CD4-positive, CD25-positive, alpha-beta regulatory T cell (primary cell): ENCODE measurements around the gene ERP27. TPM values are rescaled to one million over a fixed set of nuclear protein-coding genes. Genes with fewer than 3 reads are reported as not detected.
A peak's percentile ranks its signal among the peaks of the same experiment; 100 is the strongest.

Experiments used
- ATAC-seq, 2 donors: fragments of 150-1000 bp; cut with Tn5 transposase; one replicate each; pipeline ENCODE4 v1.10.0; 2021; ENCODE audit warnings: low read depth in 2 of 2, moderate number of reproducible peaks in 2 of 2, moderate library complexity in 1 of 2
- DNase-seq, 3 donors: peaks; one replicate each; pipeline versions ENCODE4 v3.0.0 to v3.0.0-alpha.2; 2012 to 2022; ENCODE audit warnings: mixed read lengths in 1 of 3
- H3K27ac ChIP-seq: one replicate; pipeline ENCODE4 v1.7.0; 2013; ENCODE audit warnings: mild to moderate bottlenecking, low read length; ENCODE audit not compliant: insufficient read depth, poor library complexity, severe bottlenecking
- H3K27me3 ChIP-seq: one replicate; pipeline ENCODE4 v1.7.0; 2013; ENCODE audit warnings: low read length; ENCODE audit not compliant: control insufficient read depth, insufficient read depth
- H3K36me3 ChIP-seq: one replicate; pipeline ENCODE4 v1.7.0; 2013; ENCODE audit warnings: mild to moderate bottlenecking, low read length, moderate library complexity; ENCODE audit not compliant: control insufficient read depth, insufficient read depth
- H3K4me1 ChIP-seq: 2 replicates; pipeline ENCODE4 v1.7.0; 2013; ENCODE audit warnings: mild to moderate bottlenecking, low read length; ENCODE audit not compliant: insufficient read depth, control insufficient read depth, poor library complexity, severe bottlenecking
- H3K4me3 ChIP-seq: one replicate; pipeline ENCODE4 v1.7.0; 2013; ENCODE audit warnings: low read depth, mild to moderate bottlenecking, low read length, moderate library complexity
- H3K9me3 ChIP-seq, 2 experiments: 1 replicate in 1 of 2; 2 replicates in 1 of 2; pipeline ENCODE4 v1.7.0; 2013; ENCODE audit warnings: low read length in 2 of 2, mild to moderate bottlenecking in 1 of 2, moderate library complexity in 1 of 2; ENCODE audit not compliant: control insufficient read depth in 2 of 2
- H3K27ac Mint-ChIP-seq, 3 donors: one replicate each; pipeline ENCODE4 v1.8.0; 2020 to 2022; ENCODE audit warnings: mild to moderate bottlenecking in 3 of 3, mixed read lengths in 3 of 3, moderate library complexity in 2 of 3
- H3K27me3 Mint-ChIP-seq: one replicate; pipeline ENCODE4 v1.8.0; 2022; ENCODE audit warnings: mild to moderate bottlenecking, mixed read lengths
- H3K36me3 Mint-ChIP-seq: one replicate; pipeline ENCODE4 v1.8.0; 2020; ENCODE audit warnings: mixed read lengths
- H3K4me1 Mint-ChIP-seq, 4 donors: one replicate each; pipeline ENCODE4 v1.8.0; 2020 to 2022; ENCODE audit warnings: mixed read lengths in 4 of 4, mild to moderate bottlenecking in 1 of 4
- H3K4me3 Mint-ChIP-seq, 4 donors: one replicate each; pipeline ENCODE4 v1.8.0; 2020 to 2022; ENCODE audit warnings: mild to moderate bottlenecking in 4 of 4, mixed read lengths in 4 of 4, moderate library complexity in 3 of 4
- H3K9me3 Mint-ChIP-seq, 7 donors: one replicate each; pipeline ENCODE4 v1.8.0; 2020 to 2022; ENCODE audit warnings: mixed read lengths in 7 of 7, mild to moderate bottlenecking in 3 of 7, moderate library complexity in 2 of 7
- polyA plus RNA-seq, 4 donors: library from polyadenylated mRNA; unstranded; fragments of 300-500 nt; fragmentation: Illumina TruSeq; gene quantifications; one replicate each; pipeline ENCODE4 v1.2.3, GENCODE V29; 2021
- total RNA-seq: library from RNA; stranded (reverse); gene quantifications from one replicate; pipeline ENCODE4 v1.2.3, GENCODE V29; 2022

The ERP27 gene
- total and polyA plus RNA-seq, 5 donors from 2014 or later = 5.3 to 25.4 (median 6.3) TPM

GRCh38 chr12:14923944-14924343 lies 14.4 kb downstream of the ERP27 start:
- ATAC-seq (no peak), DNase-seq (no peak)
- no peaks in the 10 kb centered on the region for H3K9me3 Mint-ChIP-seq
- H3K36me3 Mint-ChIP-seq = peaks cover 43% of the 10 kb centered on the region
- H3K27me3 Mint-ChIP-seq = no peaks in the 10 kb centered on the region
- Histone ChIP-seq H3K9me3 (no peaks in the 10 kb centered on the region), H3K4me1 (peaks cover 14% of the 10 kb centered on the region), H3K4me3 (no peak overlapping the region), H3K27ac (no peak overlapping the region), H3K27me3 (no peaks in the 10 kb centered on the region), H3K36me3 (peaks cover 43% of the 10 kb centered on the region)
- peaks cover 22 to 32% (median 27%) of the 10 kb centered on the region in 4 donors for H3K4me1 Mint-ChIP-seq
- no peak overlapping the region for H3K4me3 Mint-ChIP-seq
- H3K27ac Mint-ChIP-seq = peak overlapping the region in 1 of 3 donors; percentile 4

GRCh38 chr12:14921218-14921617 lies 17.1 kb downstream of the ERP27 start:
- peaks cover 51% of the 10 kb centered on the region for H3K36me3 ChIP-seq

GRCh38 chr12:14920475-14921126 lies 17.7 kb downstream of the ERP27 start:
- H3K4me3 ChIP-seq = peak overlapping the region; percentile 39
- no peaks in the 10 kb centered on the region for H3K9me3 ChIP-seq
- peak; percentile 81 to 90 for ATAC-seq
- peak overlapping the region; percentile 15 for H3K27ac ChIP-seq
- peak overlapping the region; percentile 59 to 95 (median 63) for H3K27ac Mint-ChIP-seq
- peaks cover 55% of the 10 kb centered on the region for H3K36me3 ChIP-seq
- peaks cover 6 to 30% (median 23%) of the 10 kb centered on the region in 4 donors for H3K4me1 Mint-ChIP-seq
- no peaks in the 10 kb centered on the region for H3K9me3 Mint-ChIP-seq
- peaks cover 55% of the 10 kb centered on the region for H3K36me3 Mint-ChIP-seq
- peaks cover 14% of the 10 kb centered on the region for H3K4me1 ChIP-seq
- DNase-seq = peak in 2 of 3 donors; percentile 28 to 45
- H3K27me3 ChIP-seq = no peaks in the 10 kb centered on the region
- H3K27me3 Mint-ChIP-seq = no peaks in the 10 kb centered on the region
- H3K4me3 Mint-ChIP-seq = peak overlapping the region in 2 of 4 donors; percentile 6 to 29

More at GRCh38 chr12:14921218-14921617, 17.1 kb downstream of the ERP27 start:
- Mint-ChIP-seq H3K9me3 (no peaks in the 10 kb centered on the region), H3K27me3 (no peaks in the 10 kb centered on the region), H3K4me3 (peak overlapping the region in 2 of 4 donors; percentile 6 to 29), H3K4me1 (peaks cover 6 to 30% (median 24%) of the 10 kb centered on the region in 4 donors), H3K27ac (peak overlapping the region; percentile 59 to 95 (median 63)), H3K36me3 (peaks cover 49% of the 10 kb centered on the region)
- H3K27ac ChIP-seq = peak overlapping the region; percentile 15
- H3K4me3 ChIP-seq = peak overlapping the region; percentile 39
- H3K4me1 ChIP-seq = peaks cover 14% of the 10 kb centered on the region
- no peaks in the 10 kb centered on the region for H3K27me3 ChIP-seq
- no peak for ATAC-seq
- no peak for DNase-seq
- H3K9me3 ChIP-seq = no peaks in the 10 kb centered on the region

GRCh38 chr12:14919455-14919854 lies 18.9 kb downstream of the ERP27 start:
- H3K27ac ChIP-seq = no peak overlapping the region
- peaks cover 14% of the 10 kb centered on the region for H3K4me1 ChIP-seq
- H3K27me3 Mint-ChIP-seq = no peaks in the 10 kb centered on the region
- ATAC-seq = no peak
- no peak overlapping the region for H3K4me3 ChIP-seq
- peak overlapping the region in 1 of 4 donors; percentile 9 for H3K4me3 Mint-ChIP-seq
- H3K27me3 ChIP-seq = no peaks in the 10 kb centered on the region
- peak overlapping the region; percentile 17 to 59 (median 58) for H3K27ac Mint-ChIP-seq
- DNase-seq = no peak
- no peaks in the 10 kb centered on the region for H3K9me3 Mint-ChIP-seq
- no peaks in the 10 kb centered on the region for H3K9me3 ChIP-seq
- peaks cover 6 to 30% (median 25%) of the 10 kb centered on the region in 4 donors for H3K4me1 Mint-ChIP-seq
- H3K36me3 Mint-ChIP-seq = peaks cover 65% of the 10 kb centered on the region
- H3K36me3 ChIP-seq = peaks cover 62% of the 10 kb centered on the region

- Histone ChIP-seq H3K27ac (no peak overlapping the region), H3K4me3 (no peak overlapping the region), H3K27me3 (no peaks in the 10 kb centered on the region), H3K4me1 (peaks cover 6% of the 10 kb centered on the region), H3K9me3 (no peaks in the 10 kb centered on the region), H3K36me3 (peaks cover 76% of the 10 kb centered on the region)
- no peak overlapping the region for H3K4me3 Mint-ChIP-seq
- no peaks in the 10 kb centered on the region for H3K9me3 Mint-ChIP-seq
- H3K27ac Mint-ChIP-seq = peak overlapping the region in 1 of 3 donors; percentile 54
- no peaks in the 10 kb centered on the region for H3K27me3 Mint-ChIP-seq
- H3K4me1 Mint-ChIP-seq = peaks cover 5 to 22% (median 18%) of the 10 kb centered on the region in 4 donors
- H3K36me3 Mint-ChIP-seq = peaks cover 78% of the 10 kb centered on the region
- no peak for DNase-seq
- ATAC-seq = no peak
These were observed 22.6 kb downstream of the ERP27 start for GRCh38 chr12:14915736-14916135.

GRCh38 chr12:14913381-14913781 lies 25.0 kb downstream of the ERP27 start:
- no peak for ATAC-seq
- Histone ChIP-seq H3K9me3 (no peaks in the 10 kb centered on the region), H3K27me3 (no peaks in the 10 kb centered on the region), H3K36me3 (peaks cover 63% of the 10 kb centered on the region), H3K4me1 (no peaks in the 10 kb centered on the region), H3K27ac (no peak overlapping the region), H3K4me3 (no peak overlapping the region)
- peaks cover 75% of the 10 kb centered on the region for H3K36me3 Mint-ChIP-seq
- H3K4me1 Mint-ChIP-seq = peaks cover 7 to 13% (median 7%) of the 10 kb centered on the region in 4 donors
- no peak overlapping the region for H3K4me3 Mint-ChIP-seq
- DNase-seq = no peak
- H3K27me3 Mint-ChIP-seq = no peaks in the 10 kb centered on the region
- peak overlapping the region in 1 of 3 donors; percentile 31 for H3K27ac Mint-ChIP-seq
- H3K9me3 Mint-ChIP-seq = peaks cover 0 to 1% (median 0%) of the 10 kb centered on the region in 7 donors

GRCh38 chr12:14911131-14911530 lies 27.2 kb downstream of the ERP27 start:
- H3K27me3 ChIP-seq = no peaks in the 10 kb centered on the region
- H3K4me3 Mint-ChIP-seq = no peak overlapping the region
- no peaks in the 10 kb centered on the region for H3K9me3 ChIP-seq
- H3K4me1 ChIP-seq = no peaks in the 10 kb centered on the region
- H3K4me3 ChIP-seq = no peak overlapping the region
- H3K4me1 Mint-ChIP-seq = peaks cover 7 to 25% (median 13%) of the 10 kb centered on the region in 4 donors
- peaks cover 41% of the 10 kb centered on the region for H3K36me3 ChIP-seq
- H3K27me3 Mint-ChIP-seq = no peaks in the 10 kb centered on the region
- H3K9me3 Mint-ChIP-seq = peaks cover 0 to 2% (median 0%) of the 10 kb centered on the region in 7 donors
- peaks cover 73% of the 10 kb centered on the region for H3K36me3 Mint-ChIP-seq
- no peak for ATAC-seq
- peak overlapping the region in 1 of 3 donors; percentile 62 for H3K27ac Mint-ChIP-seq
- H3K27ac ChIP-seq = no peak overlapping the region
- no peak for DNase-seq
